Endothelial cell of umbilical vein (primary cell): ENCODE results near the gene RPS6KA4.
"Not testable (repeated sequence)": the region's sequence is repeated elsewhere in the genome, so short reads cannot be mapped to it uniquely, and the experiment has no call there.

Source experiments
- CTCF ChIP-seq, 2 donors: IDR thresholded peaks; 1 replicate in 1 of 2; 2 replicates in 1 of 2; pipeline ENCODE4 v1.5.1; 2011; ENCODE audit warnings: low read length in 2 of 2, mild to moderate bottlenecking in 2 of 2, moderate library complexity in 2 of 2, control low read depth in 1 of 2, inconsistent platforms in 1 of 2, low read depth in 1 of 2; ENCODE audit not compliant: insufficient read depth in 1 of 2; ENCODE audit errors: extremely low read depth in 1 of 2
- EZH2 ChIP-seq: IDR thresholded peaks from 2 replicates; pipeline ENCODE4 v1.6.1; 2012; ENCODE audit warnings: borderline replicate concordance, low read depth, mild to moderate bottlenecking, moderate library complexity, low read length, inconsistent platforms; ENCODE audit not compliant: severe bottlenecking
- GATA2 ChIP-seq: IDR thresholded peaks from 2 replicates; pipeline ENCODE4 v1.7.0; 2011; ENCODE audit warnings: low read depth, mild to moderate bottlenecking, moderate library complexity, mixed read lengths, low read length; ENCODE audit not compliant: insufficient read length, insufficient read depth
- POLR2AphosphoS5 ChIP-seq: IDR thresholded peaks from 2 replicates; pipeline ENCODE4 v1.6.1; 2012; ENCODE audit warnings: low read depth, mild to moderate bottlenecking, control low read depth, low read length, moderate library complexity; ENCODE audit not compliant: insufficient read depth

- TF ChIP-seq POLR2AphosphoS5; CTCF (IDR thresholded peaks at IDR 0.05; ENCODE audit: extremely low read depth in 1 of 2, insufficient read depth in 1 of 2, low read depth in 1 of 2, low read length in 2 of 2); GATA2; EZH2: not testable (repeated sequence)
These were observed 59.3 kb downstream of the RPS6KA4 start for GRCh38 chr11:64418233-64418632.
